IMR-90 (cell line): ENCODE measurements around the gene EMSY. TPM values are rescaled to one million over a fixed set of nuclear protein-coding genes. Genes with fewer than 3 reads are reported as not detected.

Source experiments
- ATAC-seq: fragments of 200-7000 bp; cut with Tn5 transposase; 2 replicates; pipeline ENCODE4 v1.9.1; 2020; ENCODE audit warnings: low read depth, mild to moderate bottlenecking, moderate library complexity
- BruUV-seq: library from RNA; stranded (reverse); fragments of 400-500 nt; replicated peaks from 2 replicates; lab custom pipeline; 2021; lab: Mats Ljungman, UMichigan
- CTCF ChIA-PET: fragments of 300-600 bp; formaldehyde crosslinking; extraction: SDS; loops from one replicate; lab custom pipeline; 2021; ENCODE audit warnings: antibody characterized with exemption; lab: Yijun Ruan, JAX
- POLR2A ChIA-PET: fragments of 300-600 bp; sonication (Branson Sonifier 250); formaldehyde crosslinking; loops from one replicate; lab custom pipeline; 2022; ENCODE audit warnings: antibody characterized with exemption; ENCODE audit not compliant: unreplicated experiment; lab: Charles Lee
- DNase-seq: peaks from one replicate; pipeline ENCODE4 v3.0.0; 2013
- H2AFZ ChIP-seq: replicated peaks from 2 replicates; pipeline ENCODE3; 2013; ENCODE audit warnings: low read length, mild to moderate bottlenecking; ENCODE audit not compliant: poor library complexity
- H2AK5ac ChIP-seq: 2 replicates; pipeline ENCODE4 v1.6.1; 2013; ENCODE audit warnings: low read depth, low read length, inconsistent platforms
- H2AK9ac ChIP-seq: replicated peaks from 2 replicates; pipeline ENCODE3; 2013; ENCODE audit warnings: mild to moderate bottlenecking, low read depth, low read length, moderate library complexity; ENCODE audit not compliant: poor library complexity
- H2BK120ac ChIP-seq: 2 replicates; pipeline ENCODE4 v1.6.1; 2013; ENCODE audit warnings: low read depth, low read length, inconsistent platforms
- H2BK15ac ChIP-seq: 3 replicates; pipeline ENCODE4 v1.6.1; 2013; ENCODE audit warnings: low read depth, low read length, inconsistent platforms
- H2BK20ac ChIP-seq: 2 replicates; pipeline ENCODE4 v1.6.1; 2013; ENCODE audit warnings: low read depth, mild to moderate bottlenecking, inconsistent platforms, low read length, moderate library complexity
- H2BK5ac ChIP-seq: 2 replicates; pipeline ENCODE4 v1.6.1; 2013; ENCODE audit warnings: mild to moderate bottlenecking, low read depth, low read length, inconsistent platforms; ENCODE audit not compliant: poor library complexity, severe bottlenecking
- H3K14ac ChIP-seq: replicated peaks from 2 replicates; pipeline ENCODE4 v1.6.1; 2013; ENCODE audit warnings: low read depth, low read length, inconsistent platforms
- H3K18ac ChIP-seq: 2 replicates; pipeline ENCODE4 v1.6.1; 2013; ENCODE audit warnings: low read depth, low read length, control low read depth
- H3K23ac ChIP-seq: 2 replicates; pipeline ENCODE4 v1.6.1; 2013; ENCODE audit warnings: low read depth, low read length, inconsistent platforms
- H3K27ac ChIP-seq: 2 replicates; pipeline ENCODE4 v1.5.1; 2013; ENCODE audit warnings: mild to moderate bottlenecking, control low read depth, low read length; ENCODE audit not compliant: insufficient read depth
- H3K27me3 ChIP-seq: 2 replicates; pipeline ENCODE4 v1.6.1; 2013; ENCODE audit warnings: low read length; ENCODE audit not compliant: control insufficient read depth, insufficient read depth
- H3K36me3 ChIP-seq: 2 replicates; pipeline ENCODE4 v1.6.1; 2013; ENCODE audit warnings: low read length, mixed read lengths; ENCODE audit not compliant: control insufficient read depth, insufficient read depth
- H3K4ac ChIP-seq: 2 replicates; pipeline ENCODE4 v1.6.1; 2013; ENCODE audit warnings: low read depth, low read length, inconsistent platforms
- H3K4me1 ChIP-seq: 2 replicates; pipeline ENCODE4 v1.6.1; 2013; ENCODE audit warnings: low read length, mixed read lengths; ENCODE audit not compliant: control insufficient read depth, insufficient read depth
- H3K4me2 ChIP-seq: 2 replicates; pipeline ENCODE4 v1.6.1; 2013; ENCODE audit warnings: low read depth, mild to moderate bottlenecking, control low read depth, low read length, moderate library complexity
- H3K4me3 ChIP-seq: 2 replicates; pipeline ENCODE4 v1.5.1; 2013; ENCODE audit warnings: low read depth, mild to moderate bottlenecking, control low read depth, low read length, moderate library complexity; ENCODE audit not compliant: insufficient read depth
- H3K56ac ChIP-seq: 2 replicates; pipeline ENCODE4 v1.6.1; 2013; ENCODE audit warnings: low read length, inconsistent platforms; ENCODE audit not compliant: insufficient read depth; ENCODE audit errors: extremely low read depth
- H3K79me1 ChIP-seq, 2 experiments: 2 replicates each; pipeline ENCODE4 v1.6.1; 2013; ENCODE audit warnings: low read length in 2 of 2, inconsistent platforms in 1 of 2, low read depth in 1 of 2
- H3K9ac ChIP-seq: 2 replicates; pipeline ENCODE4 v1.6.1; 2013; ENCODE audit warnings: low read depth, low read length, control low read depth
- H3K9me1 ChIP-seq: 2 replicates; pipeline ENCODE4 v1.6.1; 2013; ENCODE audit warnings: low read length, inconsistent platforms; ENCODE audit not compliant: insufficient read depth
- H3K9me3 ChIP-seq: 2 replicates; pipeline ENCODE4 v1.6.1; 2013; ENCODE audit warnings: low read length; ENCODE audit not compliant: control insufficient read depth, insufficient read depth
- H4K20me1 ChIP-seq: 2 replicates; pipeline ENCODE4 v1.6.1; 2013; ENCODE audit warnings: low read length, inconsistent platforms; ENCODE audit not compliant: insufficient read depth
- H4K5ac ChIP-seq: 2 replicates; pipeline ENCODE4 v1.6.1; 2013; ENCODE audit warnings: mild to moderate bottlenecking, low read depth, low read length, control low read depth
- H4K8ac ChIP-seq, 2 experiments: 2 replicates each; pipeline ENCODE4 v1.6.1; 2013; ENCODE audit warnings: low read depth in 2 of 2, low read length in 2 of 2, control low read depth in 1 of 2, inconsistent platforms in 1 of 2
- H4K91ac ChIP-seq: 2 replicates; pipeline ENCODE4 v1.6.1; 2013; ENCODE audit warnings: low read depth, low read length, inconsistent platforms; ENCODE audit not compliant: insufficient read depth
- CEBPB ChIP-seq: IDR thresholded peaks from 2 replicates; pipeline ENCODE4 v1.6.1; 2012; ENCODE audit warnings: low read depth, low read length, improper control_type of control experiment
- CHD1 ChIP-seq: IDR thresholded peaks from 2 replicates; pipeline ENCODE4 v1.6.1; 2012; ENCODE audit warnings: low read depth, low read length, improper control_type of control experiment
- ELK1 ChIP-seq: fragments of 150-350 bp; IDR thresholded peaks from 2 replicates; pipeline ENCODE4 v1.6.1; 2016; ENCODE audit warnings: low read depth, mild to moderate bottlenecking, low read length, moderate library complexity, borderline replicate concordance
- FOS ChIP-seq: fragments of 150-350 bp; IDR thresholded peaks from 2 replicates; pipeline ENCODE4 v1.6.1; 2016; ENCODE audit warnings: low read depth, low read length
- MAFK ChIP-seq: IDR thresholded peaks from 2 replicates; pipeline ENCODE4 v1.6.1; 2012; ENCODE audit warnings: low read depth, low read length, improper control_type of control experiment
- MAZ ChIP-seq: IDR thresholded peaks from 2 replicates; pipeline ENCODE4 v1.6.1; 2012; ENCODE audit warnings: low read depth, mild to moderate bottlenecking, low read length, improper control_type of control experiment, moderate library complexity, borderline replicate concordance
- MXI1 ChIP-seq: IDR thresholded peaks from 2 replicates; pipeline ENCODE4 v1.6.1; 2012; ENCODE audit warnings: low read depth, mild to moderate bottlenecking, low read length, moderate library complexity, borderline replicate concordance
- NFE2L2 ChIP-seq: fragments of 150-350 bp; IDR thresholded peaks from 2 replicates; pipeline ENCODE4 v1.6.1; 2016; ENCODE audit warnings: low read depth, mild to moderate bottlenecking, low read length
- RAD21 ChIP-seq: IDR thresholded peaks from 2 replicates; pipeline ENCODE4 v1.6.1; 2012; ENCODE audit warnings: low read length, improper control_type of control experiment
- RCOR1 ChIP-seq: IDR thresholded peaks from 2 replicates; pipeline ENCODE4 v1.6.1; 2012; ENCODE audit warnings: mild to moderate bottlenecking, low read length, improper control_type of control experiment; ENCODE audit not compliant: insufficient replicate concordance
- RFX5 ChIP-seq: IDR thresholded peaks from 2 replicates; pipeline ENCODE4 v1.8.0; 2012; ENCODE audit warnings: low read depth, mild to moderate bottlenecking, low read length, moderate library complexity
- SMC3 ChIP-seq: fragments of 150-350 bp; IDR thresholded peaks from 2 replicates; pipeline ENCODE4 v1.6.1; 2016; ENCODE audit warnings: low read depth, mild to moderate bottlenecking, antibody characterized with exemption, low read length, moderate library complexity
- USF2 ChIP-seq: fragments of 150-350 bp; IDR thresholded peaks from 2 replicates; pipeline ENCODE4 v1.6.1; 2017; ENCODE audit warnings: mild to moderate bottlenecking, antibody characterized with exemption, low read length, low read depth
- WGBS, 2 experiments: methylation state at CpG; one replicate each; pipeline versions ENCODE4 v1.1.5 to v1.1.7; 2013; ENCODE audit warnings: missing lambda C conversion rate in 2 of 2; ENCODE audit not compliant: insufficient read length in 1 of 2; ENCODE audit errors: extremely low coverage in 2 of 2; 5-methylcytosine and 5-hydroxymethylcytosine counted together
- dilution Hi-C: fragments of 300-500 bp; cut with HindIII; formaldehyde crosslinking; loops from one replicate; pipeline ENCODE4 v1.14.3; 2018; ENCODE audit warnings: low sequenced_read_pairs; ENCODE audit not compliant: unreplicated experiment
- in situ Hi-C: fragments of 300-500 bp; cut with MboI; formaldehyde crosslinking; loops from 3 replicates; pipeline ENCODE4 v1.14.3; 2019; ENCODE audit warnings: low sequenced_read_pairs, inconsistent platforms, mixed read lengths
- intact Hi-C: fragments of 100-400 bp; cut with micrococcal nuclease; formaldehyde crosslinking; loops from 2 replicates; pipeline ENCODE4 v1.10.0; 2022
- polyA plus RNA-seq, 3 experiments: library from polyadenylated mRNA; depleted of rRNA; stranded (reverse); fragments of >200 nt; gene quantifications; 2 replicates each; pipeline ENCODE4 v1.2.3, GENCODE V29; 2012; ENCODE audit warnings: low replicate concordance in 1 of 3
- total RNA-seq: library from RNA; depleted of rRNA; stranded (reverse); fragments of >200 nt; gene quantifications from 2 replicates; pipeline ENCODE4 v1.2.3, GENCODE V29; 2012

EMSY gene
- total and polyA plus RNA-seq, 2 of the 4 experiments (the other 2 are of a cell fraction) = 14.1 to 22.0 TPM

- peaks cover 3% of the 10 kb centered on the region for H3K9me1 ChIP-seq
- H4K20me1 ChIP-seq = no peaks in the 10 kb centered on the region
- H3K27me3 ChIP-seq = no peaks in the 10 kb centered on the region
- H2BK20ac ChIP-seq = no peak overlapping the region
- DNase-seq (no peak), ATAC-seq (no peak)
- POLR2A ChIA-PET = no interaction called here
- H2AK5ac ChIP-seq = no peak overlapping the region
- H3K4me1 ChIP-seq = no peaks in the 10 kb centered on the region
- no peak overlapping the region for H3K18ac ChIP-seq
- no peak overlapping the region for H3K4me2 ChIP-seq
- CTCF ChIA-PET = no interaction called here
- H2AFZ ChIP-seq = no peak overlapping the region
- no peak overlapping the region for H3K14ac ChIP-seq
- H3K79me1 ChIP-seq = no peaks in the 10 kb centered on the region; a peak in 1 of 4 replicates
- no peaks in the 10 kb centered on the region for H3K9me3 ChIP-seq
- in situ Hi-C loops (no loop called here), dilution Hi-C loops (no loop called here), intact Hi-C loops (no loop called here)
- H4K91ac ChIP-seq = no peak overlapping the region
- no peak overlapping the region for H4K8ac ChIP-seq
- no peak overlapping the region for H3K56ac ChIP-seq
- H2BK120ac ChIP-seq = no peak overlapping the region
- no peak overlapping the region for H2BK5ac ChIP-seq
- H3K23ac ChIP-seq = no peak overlapping the region
- BruUV-seq = no TSS peak
- H3K36me3 ChIP-seq = peaks cover 2% of the 10 kb centered on the region; the same call in 1 of the 2 replicates
- H2AK9ac ChIP-seq = no peak overlapping the region
- no peak overlapping the region for H3K9ac ChIP-seq
- H2BK15ac ChIP-seq = no peak overlapping the region
- no peak overlapping the region for H3K4ac ChIP-seq
- WGBS, 2 experiments = no CpG with 5 or more reads among the region's 8 CpGs
- H3K4me3 ChIP-seq = no peak overlapping the region
- no peak overlapping the region for H4K5ac ChIP-seq
- TF ChIP-seq RFX5 (no peak), MXI1 (no peak), RCOR1 (no peak), CHD1 (no peak), RAD21 (no peak), CEBPB (no peak), SMC3 (no peak), FOS (no peak), USF2 (no peak), ELK1 (no peak), MAFK (no peak), MAZ (no peak), NFE2L2 (no peak)
- no peak overlapping the region for H3K27ac ChIP-seq
Measured at GRCh38 chr11:76553554-76554476, 109.0 kb downstream of the EMSY start.
